CD14-positive monocyte (primary cell): ENCODE measurements around the gene ARSI. TPM values are rescaled to one million over a fixed set of nuclear protein-coding genes. Genes with fewer than 3 reads are reported as not detected.

ENCODE experiments used
- DNase-seq, 3 donors: peaks; one replicate each; pipeline ENCODE4 v3.0.0-alpha.2; 2011 to 2022
- H2AFZ ChIP-seq: 2 replicates; pipeline ENCODE4 v1.6.0; 2012; ENCODE audit warnings: mild to moderate bottlenecking, low read depth, low read length, inconsistent platforms; ENCODE audit not compliant: insufficient read depth, poor library complexity, severe bottlenecking
- H3K27ac ChIP-seq, 2 donors: 1 replicate in 1 of 2; 2 replicates in 1 of 2; pipeline ENCODE4 v1.5.1; 2012 to 2013; ENCODE audit warnings: low read length in 2 of 2, control low read depth in 1 of 2, inconsistent platforms in 1 of 2, low read depth in 1 of 2, mild to moderate bottlenecking in 1 of 2
- H3K27me3 ChIP-seq, 2 donors: one replicate each; pipeline versions ENCODE4 v1.6.0 to v1.6.1; 2011 to 2013; ENCODE audit warnings: low read length in 2 of 2; ENCODE audit not compliant: control insufficient read depth in 2 of 2, insufficient read depth in 2 of 2
- H3K36me3 ChIP-seq, 2 donors: replicated peaks in 1 of 2; 1 replicate in 1 of 2; 2 replicates in 1 of 2; pipeline versions ENCODE4 v1.5.1 to v1.6.1; 2012 to 2013; ENCODE audit warnings: low read length in 2 of 2, control low read depth in 1 of 2, inconsistent platforms in 1 of 2, mild to moderate bottlenecking in 1 of 2; ENCODE audit not compliant: insufficient read depth in 2 of 2, control insufficient read depth in 1 of 2
- H3K4me1 ChIP-seq, 2 donors: 1 replicate in 1 of 2; 2 replicates in 1 of 2; pipeline versions ENCODE4 v1.5.1 to v1.6.1; 2012 to 2013; ENCODE audit warnings: low read length in 2 of 2, control low read depth in 1 of 2, inconsistent platforms in 1 of 2, mild to moderate bottlenecking in 1 of 2, moderate library complexity in 1 of 2; ENCODE audit not compliant: insufficient read depth in 2 of 2, control insufficient read depth in 1 of 2
- H3K4me2 ChIP-seq: replicated peaks from 2 replicates; pipeline ENCODE3; 2012; ENCODE audit warnings: low read length, moderate library complexity, mild to moderate bottlenecking; ENCODE audit not compliant: poor library complexity, severe bottlenecking; ENCODE audit errors: extremely low read depth
- H3K4me3 ChIP-seq, 3 experiments: fragments of 200-600 bp in 1 of 3; sonication (generic) in 1 of 3; replicated peaks in 1 of 3; 1 replicate in 2 of 3; 2 replicates in 1 of 3; pipeline ENCODE4 v1.5.1; 2011 to 2013; ENCODE audit warnings: low read length in 3 of 3, mild to moderate bottlenecking in 3 of 3, control low read depth in 2 of 3, low read depth in 2 of 3, inconsistent platforms in 1 of 3, moderate library complexity in 1 of 3
- H3K79me2 ChIP-seq: 2 replicates; pipeline ENCODE4 v1.6.0; 2012; ENCODE audit warnings: mild to moderate bottlenecking, control low read depth, inconsistent platforms, low read length, moderate library complexity; ENCODE audit not compliant: insufficient read depth
- H3K9ac ChIP-seq: 2 replicates; pipeline ENCODE4 v1.6.0; 2017; ENCODE audit warnings: low read length, mild to moderate bottlenecking; ENCODE audit not compliant: insufficient read depth, poor library complexity, severe bottlenecking
- H3K9me3 ChIP-seq, 2 donors: replicated peaks in 1 of 2; 1 replicate in 1 of 2; 2 replicates in 1 of 2; pipeline versions ENCODE4 v1.5.1 to v1.6.1; 2012 to 2013; ENCODE audit warnings: low read length in 2 of 2, control low read depth in 1 of 2; ENCODE audit not compliant: control insufficient read depth in 1 of 2, insufficient read depth in 1 of 2
- H4K20me1 ChIP-seq: 2 replicates; pipeline ENCODE4 v1.6.0; 2012; ENCODE audit warnings: mild to moderate bottlenecking, low read length, control low read depth, moderate library complexity; ENCODE audit not compliant: insufficient read depth
- H3K27ac Mint-ChIP-seq, 7 donors: one replicate each; pipeline ENCODE4 v1.8.0; 2020; ENCODE audit warnings: mild to moderate bottlenecking in 7 of 7, mixed read lengths in 7 of 7, moderate library complexity in 6 of 7, inconsistent platforms in 2 of 7
- H3K27me3 Mint-ChIP-seq, 3 donors: one replicate each; pipeline ENCODE4 v1.8.0; 2021 to 2022; ENCODE audit warnings: low read depth in 3 of 3, mild to moderate bottlenecking in 3 of 3, mixed read lengths in 3 of 3, moderate library complexity in 3 of 3, inconsistent platforms in 1 of 3
- H3K36me3 Mint-ChIP-seq, 2 donors: one replicate each; pipeline ENCODE4 v1.8.0; 2020; ENCODE audit warnings: mixed read lengths in 2 of 2, inconsistent platforms in 1 of 2, mild to moderate bottlenecking in 1 of 2
- H3K4me1 Mint-ChIP-seq: one replicate; pipeline ENCODE4 v1.8.0; 2020; ENCODE audit warnings: mild to moderate bottlenecking, mixed read lengths
- H3K4me3 Mint-ChIP-seq, 2 donors: one replicate each; pipeline ENCODE4 v1.8.0; 2020; ENCODE audit warnings: mild to moderate bottlenecking in 2 of 2, mixed read lengths in 2 of 2, moderate library complexity in 1 of 2
- H3K9me3 Mint-ChIP-seq, 7 donors: one replicate each; pipeline ENCODE4 v1.8.0; 2020 to 2022; ENCODE audit warnings: mixed read lengths in 7 of 7, mild to moderate bottlenecking in 6 of 7, moderate library complexity in 6 of 7, inconsistent platforms in 2 of 7
- CTCF ChIP-seq: fragments of 200-600 bp; IDR thresholded peaks from one replicate; pipeline ENCODE4 v1.8.0; 2022; ENCODE audit warnings: antibody characterized with exemption, mild to moderate bottlenecking
- WGBS: methylation state at CpG from one replicate; pipeline ENCODE4 v1.1.5; 2013; ENCODE audit warnings: missing lambda C conversion rate; ENCODE audit not compliant: insufficient coverage; 5-methylcytosine and 5-hydroxymethylcytosine counted together
- intact Hi-C, 2 donors: fragments of 100-400 bp; cut with micrococcal nuclease; formaldehyde crosslinking; loops; one replicate each; pipeline versions ENCODE4 v1.15.0 to v1.15.1; 2023
- polyA plus RNA-seq, 3 donors: library from polyadenylated mRNA; depleted of rRNA in 1 of 3; unstranded in 2 of 3; stranded (reverse) in 1 of 3; fragments of 300-500 nt in 2 of 3; fragments of >200 nt in 1 of 3; fragmentation: Illumina TruSeq in 2 of 3; gene quantifications; 1 replicate in 2 of 3; 2 replicates in 1 of 3; pipeline ENCODE4 v1.2.3, GENCODE V29; 2012 to 2021

ARSI gene
- polyA plus RNA-seq, 3 donors: not detected

- DNase-seq: no peak
- Histone ChIP-seq H3K4me3 (no peak overlapping the region), H3K27me3 (no peaks in the 10 kb centered on the region), H3K4me1 (no peaks in the 10 kb centered on the region), H3K36me3 (no peaks in the 10 kb centered on the region), H3K9me3 (no peaks in the 10 kb centered on the region), H4K20me1 (no peaks in the 10 kb centered on the region), H3K9ac (no peak overlapping the region), H2AFZ (no peak overlapping the region), H3K4me2 (no peak overlapping the region), H3K79me2 (no peaks in the 10 kb centered on the region), H3K27ac (no peak overlapping the region)
- no peak for TF ChIP-seq CTCF
- H3K9me3 Mint-ChIP-seq: peaks cover 0 to 2% (median 0%) of the 10 kb centered on the region in 7 donors
- peaks cover 2% of the 10 kb centered on the region for H3K4me1 Mint-ChIP-seq
- 80% methylated on average over 3 of the region's 6 CpGs for WGBS
- no peak overlapping the region for H3K4me3 Mint-ChIP-seq
- peaks cover 4 to 7% (median 5%) of the 10 kb centered on the region in 3 donors for H3K27me3 Mint-ChIP-seq
- H3K27ac Mint-ChIP-seq: no peak overlapping the region
- intact Hi-C loops: no loop called here
- no peaks in the 10 kb centered on the region for H3K36me3 Mint-ChIP-seq
Observed at GRCh38 chr5:150278916-150279315, 23.8 kb downstream of the ARSI start.

DNA sequence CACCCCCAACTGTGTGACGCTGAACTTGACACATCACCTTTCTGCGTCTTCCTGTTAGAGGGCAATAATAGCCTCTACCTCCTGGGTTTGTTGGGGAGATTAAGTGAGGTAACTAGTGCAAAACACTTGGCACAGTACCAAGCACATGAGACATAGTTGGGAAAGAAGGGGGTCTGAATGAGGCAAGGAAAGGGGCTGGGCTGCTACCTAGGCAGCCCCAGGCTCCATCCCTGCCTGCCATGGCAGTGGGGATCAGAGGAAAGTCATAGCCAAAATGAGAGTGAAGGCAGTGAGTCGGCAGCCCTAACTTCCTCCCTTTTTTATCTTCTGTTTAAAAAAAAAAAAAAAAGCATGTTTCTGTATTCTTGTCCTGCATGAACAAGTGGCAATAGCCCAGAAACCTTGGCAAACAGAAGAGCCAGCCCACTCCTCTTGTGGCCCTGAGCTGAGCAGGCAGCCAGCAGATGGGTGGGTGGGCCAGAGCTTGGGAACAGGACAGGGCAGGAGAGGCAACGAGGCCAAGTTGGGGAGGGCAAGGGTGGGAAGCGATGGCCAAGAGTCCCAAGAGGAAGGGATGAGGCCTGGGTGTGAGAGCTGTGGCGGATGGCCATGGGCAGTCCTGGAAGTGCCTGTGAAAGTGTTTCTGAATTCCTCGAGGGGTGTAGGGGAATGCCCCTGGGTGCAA is 24.5 kb downstream of the ARSI start:
- no peak overlapping the region for H3K9ac ChIP-seq
- H2AFZ ChIP-seq: no peak overlapping the region
- H3K4me3 Mint-ChIP-seq: no peak overlapping the region
- no peak overlapping the region for H3K27ac Mint-ChIP-seq
- DNase-seq: no peak
- peaks cover 0 to 2% (median 0%) of the 10 kb centered on the region in 7 donors for H3K9me3 Mint-ChIP-seq
- TF ChIP-seq CTCF: no peak
- intact Hi-C loops: no loop called here
- H4K20me1 ChIP-seq: no peaks in the 10 kb centered on the region
- H3K36me3 ChIP-seq: no peaks in the 10 kb centered on the region
- 80% methylated on average over 4 of the region's 7 CpGs for WGBS
- peaks cover 4 to 5% (median 5%) of the 10 kb centered on the region in 3 donors for H3K27me3 Mint-ChIP-seq
- no peaks in the 10 kb centered on the region for H3K4me1 ChIP-seq
- H3K36me3 Mint-ChIP-seq: no peaks in the 10 kb centered on the region
- no peaks in the 10 kb centered on the region for H3K27me3 ChIP-seq
- no peaks in the 10 kb centered on the region for H3K79me2 ChIP-seq
- H3K4me3 ChIP-seq: no peak overlapping the region
- peaks cover 2% of the 10 kb centered on the region for H3K4me1 Mint-ChIP-seq
- H3K9me3 ChIP-seq: no peaks in the 10 kb centered on the region
- H3K4me2 ChIP-seq: no peak overlapping the region
- no peak overlapping the region for H3K27ac ChIP-seq
